GM21737 (cell line): ENCODE data around the gene ASB6.
"Not testable (repeated sequence)": the region's sequence is repeated elsewhere in the genome, so short reads cannot be mapped to it uniquely, and the experiment has no call there.

Experiments
- ATAC-seq: cut with Tn5 transposase; IDR thresholded peaks from one replicate; pipeline ENCODE4 v1.9.1; 2021; ENCODE audit warnings: mild to moderate bottlenecking, moderate library complexity; ENCODE audit not compliant: unreplicated experiment

The ASB6 gene

GRCh38 chr9:129646654-129647053 lies 4.7 kb upstream of the ASB6 start:
- no peak for ATAC-seq

- no peak for ATAC-seq
Measured at GRCh38 chr9:129646252-129646651, 4.3 kb upstream of the ASB6 start.

- ATAC-seq = no peak
Measured at GRCh38 chr9:129644902-129645301, 3.0 kb upstream of the ASB6 start.

GRCh38 chr9:129644365-129644764 lies 2.4 kb upstream of the ASB6 start:
- ATAC-seq = no peak

- ATAC-seq = no peak
Measured at GRCh38 chr9:129643706-129644105, 1.8 kb upstream of the ASB6 start.

- peak; percentile 7 for ATAC-seq
Measured at GRCh38 chr9:129640871-129641749, 841 bp downstream of the ASB6 start.

GRCh38 chr9:129640086-129640870 lies 1.7 kb downstream of the ASB6 start:
- no peak for ATAC-seq

GRCh38 chr9:129639756-129640085 lies 2.2 kb downstream of the ASB6 start:
- no peak for ATAC-seq

- no peak for ATAC-seq
Measured at GRCh38 chr9:129639034-129639630, 2.8 kb downstream of the ASB6 start.

- ATAC-seq = no peak
Measured at GRCh38 chr9:129637673-129638439, 4.1 kb downstream of the ASB6 start.

- no peak for ATAC-seq
Measured at GRCh38 chr9:129637102-129637501, 4.8 kb downstream of the ASB6 start.

GRCh38 chr9:129636343-129636742 lies 5.6 kb downstream of the ASB6 start:
- ATAC-seq = not testable (repeated sequence)

GRCh38 chr9:129635099-129636065 lies 6.6 kb downstream of the ASB6 start:
- ATAC-seq = no peak

GRCh38 chr9:129633848-129634247 lies 8.1 kb downstream of the ASB6 start:
- no peak for ATAC-seq

GRCh38 chr9:129633207-129633606 lies 8.7 kb downstream of the ASB6 start:
- ATAC-seq = no peak

- ATAC-seq = no peak
Measured at GRCh38 chr9:129632460-129632859, 9.5 kb downstream of the ASB6 start.

GRCh38 chr9:129631674-129632129 lies 10.2 kb downstream of the ASB6 start:
- no peak for ATAC-seq

GRCh38 chr9:129630967-129631673 lies 10.8 kb downstream of the ASB6 start:
- ATAC-seq = no peak

GRCh38 chr9:129629251-129629820 lies 12.6 kb downstream of the ASB6 start:
- no peak for ATAC-seq
